GM19455 (cell line): ENCODE results near the gene SCEL.

Source experiments
- ATAC-seq: cut with Tn5 transposase; IDR thresholded peaks from one replicate; pipeline ENCODE4 v1.9.1; 2021; ENCODE audit not compliant: unreplicated experiment

The SCEL gene

DNA sequence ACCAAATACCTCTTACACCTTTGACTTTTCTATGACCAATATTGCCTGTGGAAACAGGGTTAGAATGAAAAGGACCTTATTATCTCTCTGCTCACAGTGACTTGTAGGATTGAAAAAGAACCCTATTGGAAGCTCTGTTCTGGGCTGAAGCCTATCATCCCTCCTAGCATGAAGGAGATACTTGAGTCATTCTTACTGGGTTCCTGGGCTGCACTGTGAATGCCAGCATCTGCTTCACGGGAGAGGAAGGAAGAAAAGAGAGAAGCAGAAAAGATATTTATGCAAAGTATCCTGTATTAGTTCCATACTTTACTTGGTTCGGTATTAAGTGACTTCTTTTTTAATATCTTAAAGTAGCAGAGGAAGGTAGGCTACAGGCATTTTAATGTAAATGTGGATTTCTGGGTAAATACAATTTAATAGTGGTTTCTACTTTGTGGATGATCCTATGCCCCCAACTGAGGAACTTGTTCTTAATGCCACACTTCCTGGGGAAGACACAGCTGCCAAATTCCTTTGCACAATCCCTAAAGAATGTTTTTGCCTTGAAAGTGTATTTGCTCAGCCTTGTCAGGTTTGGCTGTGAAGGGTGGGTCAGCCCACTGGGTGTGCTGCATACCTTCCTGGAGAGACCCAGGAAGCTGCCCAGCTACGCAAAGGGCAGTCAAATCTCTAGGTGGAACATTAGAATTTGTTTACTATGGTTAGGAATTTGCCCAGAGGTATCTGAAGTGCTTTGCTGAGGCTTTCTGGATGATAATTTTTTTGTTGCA, 13.7 kb upstream of the SCEL start:
- no peak for ATAC-seq

DNA sequence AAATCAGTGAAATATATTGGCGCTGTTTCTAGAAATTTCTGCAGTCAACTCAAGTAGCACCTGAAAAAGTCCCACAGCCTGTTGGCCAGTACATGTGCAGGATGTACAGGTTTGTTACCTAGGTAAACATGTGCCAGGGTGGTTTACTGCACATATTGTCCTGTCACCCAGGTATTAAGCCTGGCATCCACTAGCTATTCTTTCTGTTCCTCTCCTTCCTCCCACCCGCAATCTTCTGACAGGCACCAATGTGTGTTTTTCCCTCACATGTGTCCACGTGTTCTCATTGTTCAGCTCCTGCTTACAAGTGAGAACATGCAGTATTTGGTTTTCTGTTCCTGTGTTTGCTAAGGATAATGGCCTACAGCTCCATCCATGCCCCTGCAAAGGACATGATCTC, 13.1 kb upstream of the SCEL start:
- ATAC-seq, result no peak

DNA sequence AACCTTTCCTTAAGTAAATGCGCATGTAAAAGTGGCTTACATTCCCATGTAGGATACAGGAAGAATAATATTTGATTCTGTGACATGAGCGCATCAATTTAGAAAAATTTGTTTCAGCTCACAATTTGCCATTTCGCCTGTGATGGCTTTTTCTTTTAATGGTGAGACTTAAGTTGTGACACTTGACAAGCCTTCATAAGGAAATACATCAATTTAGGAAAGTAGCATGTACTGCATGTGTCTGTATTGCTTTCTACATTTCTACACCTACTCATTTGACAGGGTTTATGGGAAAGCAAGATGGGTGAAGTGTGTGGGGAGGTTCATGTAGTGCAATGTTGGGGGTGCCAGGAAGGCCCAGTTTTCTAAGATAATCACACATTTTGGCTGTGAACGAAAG, 12.1 kb upstream of the SCEL start:
- ATAC-seq, result no peak

DNA sequence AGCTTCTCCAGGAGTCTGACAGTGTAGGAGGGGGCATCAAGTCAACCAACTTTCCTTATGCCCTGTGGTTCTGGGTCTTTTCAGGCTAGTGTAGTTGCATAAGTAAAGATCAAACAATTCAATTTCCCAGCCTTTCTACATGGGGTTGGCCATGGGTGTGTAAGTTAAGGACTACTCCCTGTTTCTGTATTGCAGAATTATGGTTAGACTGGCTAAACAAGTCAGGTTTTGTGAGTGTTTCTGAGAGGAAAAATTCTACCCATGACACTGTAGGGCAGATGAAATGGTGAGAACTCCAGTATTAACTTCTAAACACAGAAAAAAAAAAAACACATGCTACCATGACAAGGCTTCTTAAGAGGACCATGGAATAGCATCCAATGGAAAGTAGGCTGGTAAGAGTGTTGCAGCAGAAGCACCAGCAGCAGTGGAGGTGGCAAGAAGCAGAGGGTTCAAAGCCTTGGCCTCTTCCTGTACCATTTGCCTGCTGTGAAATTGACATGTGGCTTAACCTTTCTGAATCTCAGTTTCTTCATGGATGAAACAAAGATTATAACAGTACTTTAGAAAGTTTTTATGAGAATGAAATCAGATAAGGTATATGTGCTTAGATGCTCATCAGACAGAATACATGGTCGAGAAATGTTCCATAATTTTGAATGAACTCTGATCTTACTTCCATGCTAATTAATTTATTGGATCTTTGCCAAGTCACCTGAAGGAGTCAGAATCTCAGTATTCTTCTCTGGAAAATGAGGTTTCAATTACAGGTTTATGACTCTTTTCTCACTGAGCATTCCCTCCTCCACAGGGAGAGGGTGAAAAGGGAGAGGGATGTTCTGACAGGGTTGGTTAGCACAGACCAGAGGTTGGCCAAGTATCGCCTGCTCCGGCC, 11.4 kb upstream of the SCEL start:
- peak; percentile 37 for ATAC-seq

DNA sequence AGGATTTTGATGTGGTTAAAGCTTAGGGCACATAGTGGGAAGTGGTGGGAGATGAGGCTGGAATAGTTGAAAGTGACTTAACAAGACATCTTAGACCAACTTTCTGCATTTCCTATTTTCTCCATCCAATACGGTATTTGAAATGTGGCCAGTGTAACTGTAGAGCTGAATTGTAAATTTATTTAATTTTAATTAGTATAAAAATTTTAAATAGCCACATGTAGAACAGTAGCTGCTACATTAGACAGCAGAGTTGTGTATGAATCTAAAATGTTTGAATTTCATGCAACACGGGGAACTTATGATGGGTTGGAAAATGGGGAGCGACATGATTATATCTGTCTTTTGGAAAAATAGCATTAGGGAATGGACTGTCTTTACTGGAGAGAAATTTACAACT, 7.1 kb upstream of the SCEL start:
- ATAC-seq, result no peak

DNA sequence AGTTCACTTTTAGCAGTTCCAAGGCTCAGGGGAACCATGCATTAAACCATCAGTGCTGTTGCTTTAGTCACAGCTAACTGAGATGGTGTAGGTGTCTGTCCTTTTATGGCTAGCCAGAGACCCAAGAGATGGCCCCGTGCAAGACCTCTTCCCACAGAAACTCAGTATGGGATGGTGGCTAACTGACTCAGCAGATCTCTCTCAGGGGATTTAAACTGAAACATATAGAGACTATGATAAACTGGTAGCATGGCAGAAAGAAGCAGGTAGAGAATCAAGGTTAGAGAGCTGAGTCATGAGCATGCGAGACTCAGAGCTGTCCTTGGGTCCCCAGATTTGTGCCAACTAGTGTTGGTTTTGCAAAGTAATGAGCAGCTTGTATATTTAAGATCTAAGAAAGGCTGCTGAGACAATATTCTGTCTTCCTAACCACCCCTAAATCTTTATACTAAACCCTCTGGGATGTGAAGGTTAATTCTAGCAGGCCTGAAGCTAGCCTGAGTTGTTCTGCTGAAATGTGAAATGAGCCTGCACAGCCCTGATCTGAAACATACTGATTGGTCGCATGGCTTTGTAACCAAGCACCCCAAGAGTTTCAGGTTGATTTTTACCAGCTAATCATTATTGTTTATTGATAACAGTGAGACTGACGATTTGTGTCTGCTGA, 6.5 kb upstream of the SCEL start:
- peak; percentile 67 for ATAC-seq

DNA sequence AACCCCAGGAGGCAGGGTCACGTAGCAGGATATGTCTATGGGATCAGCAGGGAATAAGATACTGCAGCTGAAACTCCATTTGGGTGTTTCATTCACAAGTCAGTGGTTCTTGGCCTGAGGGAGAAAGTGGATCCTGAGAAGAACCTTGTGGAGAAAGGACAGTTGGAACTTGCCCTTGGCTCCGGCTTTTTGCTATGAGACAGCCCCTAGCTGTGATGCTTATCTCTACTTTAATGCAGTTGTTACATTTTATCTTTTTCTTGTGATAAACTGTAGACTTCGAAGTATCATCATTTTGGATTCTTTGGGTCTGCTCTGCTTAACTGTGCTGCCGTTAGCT, 6.0 kb upstream of the SCEL start:
- ATAC-seq, result no peak

DNA sequence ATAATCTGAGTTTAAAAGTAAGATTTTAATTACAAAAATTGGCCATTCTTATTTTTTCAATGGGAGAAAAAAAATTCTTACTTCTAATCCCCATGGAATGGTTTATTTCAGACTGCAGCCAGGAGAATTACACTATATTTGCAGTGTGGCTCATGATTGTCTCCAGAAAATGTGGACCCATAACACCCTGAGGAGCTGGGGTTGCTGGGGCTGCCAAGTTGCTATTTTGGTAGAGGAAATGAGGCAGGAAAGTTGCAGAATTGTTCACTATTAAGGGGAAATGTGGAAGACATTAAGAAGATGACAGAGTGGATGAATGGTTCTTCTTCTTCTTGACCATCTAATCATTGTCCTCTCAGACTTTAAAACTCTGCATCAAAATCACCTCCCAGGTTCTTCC, 4.6 kb upstream of the SCEL start:
- no peak for ATAC-seq

DNA sequence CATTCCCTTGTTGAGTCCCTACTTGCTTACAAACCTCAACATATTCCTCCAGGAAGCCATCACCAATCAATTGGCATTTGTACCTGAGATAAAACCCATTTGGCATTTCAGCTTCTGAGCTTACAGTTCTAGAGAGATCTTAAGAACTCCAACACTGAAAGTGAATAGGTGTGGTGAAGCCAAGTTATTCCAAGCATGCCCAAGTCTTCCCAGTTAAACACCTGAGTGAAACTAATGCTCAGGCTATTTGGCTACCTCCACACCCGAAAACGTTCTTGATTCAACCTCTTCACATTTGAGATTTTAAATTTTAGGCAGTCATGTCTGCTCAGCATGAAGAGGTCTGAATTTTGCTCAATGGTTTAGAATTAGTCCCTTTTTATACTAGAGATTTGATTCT, 2.5 kb upstream of the SCEL start:
- ATAC-seq, result no peak

DNA sequence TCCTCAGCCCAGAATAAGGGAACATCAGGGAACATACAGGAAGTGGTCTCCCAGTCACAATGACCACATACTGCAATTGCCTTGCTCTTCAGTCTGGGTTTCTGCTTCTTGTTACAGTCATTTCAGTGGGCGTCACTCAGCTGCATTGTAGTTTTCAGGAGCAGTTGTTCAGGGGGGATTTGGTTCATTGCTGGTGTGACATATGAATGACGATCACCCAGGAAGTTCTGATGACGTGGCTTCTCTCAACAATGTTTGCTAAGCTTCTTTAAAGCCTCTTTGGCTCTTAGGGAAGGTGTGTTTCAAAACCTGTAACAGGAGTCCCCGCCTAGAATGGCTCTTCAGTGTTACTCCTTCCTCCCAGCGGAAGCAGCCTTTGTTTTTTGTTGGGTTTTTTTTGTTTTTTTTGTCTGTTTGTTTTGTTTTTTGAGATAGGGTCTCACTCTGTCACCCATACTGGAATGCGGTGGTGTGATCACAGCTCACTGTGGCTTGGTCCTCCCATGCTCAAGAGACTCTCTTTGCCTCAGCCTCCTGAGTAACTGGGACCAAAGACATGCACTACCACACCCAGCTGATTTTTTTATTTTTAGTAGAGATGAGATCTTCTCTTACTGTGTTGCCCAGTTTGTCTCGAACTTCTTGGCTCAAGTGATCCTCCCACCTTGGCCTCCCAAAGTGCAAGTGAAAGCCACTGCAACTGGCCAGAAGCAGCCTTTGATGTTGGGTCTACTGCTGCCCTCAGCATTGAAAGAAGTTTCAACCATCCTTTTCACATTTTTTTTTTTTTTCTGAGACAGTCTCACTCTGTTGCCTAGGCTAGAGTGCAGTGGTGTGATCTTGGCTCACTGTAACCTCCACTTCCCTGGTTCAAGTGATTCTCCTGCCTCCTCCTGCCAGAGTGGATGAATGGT, 1.4 kb upstream of the SCEL start:
- ATAC-seq, result no peak

DNA sequence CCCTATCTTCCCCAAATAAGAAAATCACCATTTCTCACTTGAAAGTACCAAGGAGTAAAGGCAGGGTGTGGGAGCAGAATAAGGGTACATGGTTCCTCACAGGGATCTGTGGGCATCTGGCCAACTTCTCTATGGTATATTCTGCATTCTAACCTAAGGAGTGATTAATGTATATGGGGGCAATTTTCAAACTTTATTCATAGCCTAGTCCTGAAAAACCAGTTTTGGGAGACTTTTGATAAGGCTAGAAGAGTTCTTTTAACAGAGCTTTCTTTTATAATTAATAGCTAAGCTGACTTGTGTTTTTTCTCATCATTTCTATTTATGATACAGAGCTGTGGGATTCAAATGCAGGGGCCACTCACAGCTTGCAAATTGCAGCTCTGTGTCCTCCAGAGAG, 852 bp downstream of the SCEL start:
- ATAC-seq, result no peak

DNA sequence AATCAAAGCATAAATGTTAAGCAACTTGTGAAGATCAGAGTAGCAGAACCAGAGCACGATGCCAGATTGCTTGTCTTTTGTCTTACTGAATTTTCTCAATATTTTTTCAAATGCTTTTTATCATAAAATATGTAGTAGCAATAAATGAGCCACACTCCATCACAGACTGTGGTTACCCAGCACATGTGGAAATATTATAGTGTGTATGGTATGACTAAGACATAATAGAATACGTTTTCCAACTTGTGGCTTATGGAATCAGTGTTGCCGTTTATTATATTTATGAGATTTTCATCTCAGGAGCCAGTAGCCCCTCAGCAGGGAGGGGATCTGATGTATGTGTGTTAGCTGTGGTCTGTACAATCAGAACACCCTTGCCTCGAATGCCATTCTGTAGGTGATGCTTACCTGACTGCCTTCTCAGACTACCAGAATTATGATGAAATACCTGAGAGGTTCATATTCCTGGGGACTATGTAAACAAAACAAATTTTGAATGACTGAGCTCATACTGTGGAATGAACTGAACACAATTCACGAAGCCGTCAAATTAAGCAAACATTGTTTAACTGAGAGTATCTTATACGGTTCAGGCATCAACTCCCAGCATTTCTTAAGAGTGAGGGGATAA, 1.9 kb downstream of the SCEL start:
- ATAC-seq, result no peak

DNA sequence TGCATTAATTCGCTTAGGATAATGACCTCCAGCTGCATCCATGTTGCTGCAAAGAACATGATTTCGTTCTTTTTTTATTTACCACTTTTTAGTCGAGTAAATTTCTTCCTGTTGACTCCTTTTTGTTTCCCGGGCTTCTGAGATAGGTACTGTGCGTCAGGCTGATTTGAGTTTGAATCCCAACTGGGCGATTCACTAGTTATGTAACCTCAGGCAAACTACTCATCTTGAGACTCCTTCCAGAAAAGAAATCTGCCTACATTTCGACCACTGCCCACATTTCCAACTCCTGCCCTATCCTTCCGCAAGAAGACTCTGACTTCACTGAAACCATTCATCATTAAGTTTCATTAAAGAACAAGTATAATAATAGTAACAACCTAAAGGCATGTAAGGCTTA, 8.2 kb downstream of the SCEL start:
- ATAC-seq, result no peak

DNA sequence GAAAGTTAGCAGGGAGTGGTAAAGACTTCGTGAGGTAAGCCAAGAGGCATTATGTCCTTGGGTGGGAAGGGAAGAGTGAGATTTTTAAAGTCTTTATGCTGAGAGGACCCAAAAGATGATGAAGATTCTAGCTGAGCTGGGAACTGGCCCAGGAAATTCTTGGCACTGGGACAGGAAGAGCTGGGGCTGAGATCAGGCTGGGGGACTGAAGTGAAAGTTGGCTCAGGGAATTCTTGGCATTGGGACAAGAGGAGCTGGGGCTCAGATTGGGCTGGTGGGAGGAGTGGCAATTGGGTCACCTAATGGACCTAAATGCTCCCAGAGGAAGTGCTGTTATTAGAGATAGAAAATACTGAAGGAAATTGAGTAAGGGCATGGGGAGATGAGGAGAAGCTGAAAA, 8.8 kb downstream of the SCEL start:
- no peak for ATAC-seq

DNA sequence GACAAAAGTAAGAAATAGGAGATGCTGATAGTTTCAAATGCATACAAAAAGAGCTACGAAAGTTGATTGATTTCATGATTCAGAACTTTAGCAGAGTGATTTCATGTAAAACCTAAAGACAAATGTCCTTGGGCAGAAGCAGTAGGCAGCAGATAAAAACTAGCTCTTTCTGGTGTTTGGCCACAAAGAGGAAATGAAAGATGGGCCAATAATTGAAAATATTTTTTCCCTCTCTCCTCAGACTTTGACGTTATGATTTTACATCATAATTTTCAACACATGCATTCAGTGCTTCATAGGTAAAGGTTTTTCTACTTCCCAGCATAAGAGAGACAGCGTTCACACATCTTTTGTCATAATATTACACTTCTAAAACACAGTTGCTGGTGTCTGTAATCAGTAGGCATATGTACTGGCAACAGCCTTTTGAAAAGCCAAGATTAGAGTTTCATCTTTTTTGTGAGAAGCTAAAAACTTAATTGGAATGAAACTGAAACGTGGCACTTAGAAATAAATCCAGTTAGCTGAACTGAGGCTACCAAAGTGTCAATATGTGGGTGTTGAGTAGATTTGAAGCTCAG, 9.3 kb downstream of the SCEL start:
- ATAC-seq, result no peak

DNA sequence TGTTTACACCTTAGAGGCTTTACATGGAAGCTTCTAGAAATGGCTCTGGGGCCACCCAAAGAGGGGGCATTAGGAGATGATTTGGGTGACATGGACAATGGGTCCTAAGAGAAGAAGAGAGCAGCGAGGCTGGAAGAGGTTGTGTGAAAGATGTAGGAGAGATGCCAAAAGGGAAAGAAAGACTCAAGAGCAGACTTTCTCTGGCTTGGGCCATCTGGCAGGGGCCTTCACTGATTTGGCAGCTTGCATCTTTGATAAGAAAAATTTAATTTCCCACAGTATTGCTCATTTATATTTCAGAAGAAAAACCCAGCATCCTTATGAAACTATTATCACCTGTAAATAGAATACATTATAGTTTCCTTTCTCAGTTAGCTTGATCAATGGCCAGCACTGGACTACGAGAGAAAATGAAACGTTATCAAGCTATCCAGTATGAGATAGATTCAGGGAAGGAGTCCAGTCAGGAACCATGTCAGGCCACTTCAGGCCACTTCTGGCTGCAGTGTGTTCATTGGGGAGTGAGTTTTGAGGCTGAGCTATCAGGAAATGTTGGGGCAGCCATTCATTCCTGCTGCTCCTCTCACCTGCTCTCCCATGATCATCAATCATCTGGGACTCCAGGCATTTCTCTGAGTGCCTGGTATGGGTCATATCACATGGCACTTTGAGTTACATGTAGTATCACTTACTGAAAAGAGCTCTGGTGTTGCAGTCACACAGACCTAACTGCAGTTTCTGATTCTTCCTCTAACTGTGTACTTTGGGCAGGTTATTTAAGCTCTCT, 10.3 kb downstream of the SCEL start:
- ATAC-seq, result no peak

DNA sequence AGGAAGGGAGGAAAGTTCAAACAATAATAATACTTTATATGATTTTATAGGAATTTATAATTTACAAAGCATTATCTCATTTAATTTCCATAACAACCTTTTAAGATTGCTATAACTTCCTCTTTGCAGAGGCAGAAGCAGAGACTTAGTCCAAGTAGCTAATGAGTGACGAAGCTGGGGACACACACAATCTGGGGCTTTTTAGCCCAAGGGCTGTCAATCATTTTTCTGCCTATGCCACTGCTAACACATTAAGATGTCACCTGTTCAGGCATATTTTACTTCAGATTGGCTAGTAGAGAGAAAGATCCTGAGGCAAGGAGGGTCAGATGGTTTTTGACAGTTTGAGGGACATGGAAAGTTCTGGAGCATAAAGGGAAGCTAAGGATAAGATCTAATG, 12.6 kb downstream of the SCEL start:
- no peak for ATAC-seq

DNA sequence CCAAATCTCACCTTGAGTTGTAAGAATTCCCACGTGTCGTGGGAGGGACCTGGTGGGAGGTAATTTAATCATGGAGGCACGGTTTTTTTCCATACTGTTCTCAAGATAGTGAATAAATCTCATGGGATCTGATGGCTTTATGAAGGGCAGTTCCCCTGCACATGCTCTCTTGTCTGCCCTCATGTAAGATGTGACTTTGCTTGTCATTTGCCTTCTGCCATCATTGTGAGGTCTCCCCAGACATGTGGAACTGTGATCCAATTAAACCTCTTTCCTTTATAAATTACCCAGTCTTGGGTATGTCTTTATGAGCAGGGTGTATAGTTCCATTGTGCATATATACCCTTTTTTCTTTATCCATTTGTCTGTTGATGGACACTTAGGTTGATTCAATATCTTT, 13.1 kb downstream of the SCEL start:
- ATAC-seq, result no peak

DNA sequence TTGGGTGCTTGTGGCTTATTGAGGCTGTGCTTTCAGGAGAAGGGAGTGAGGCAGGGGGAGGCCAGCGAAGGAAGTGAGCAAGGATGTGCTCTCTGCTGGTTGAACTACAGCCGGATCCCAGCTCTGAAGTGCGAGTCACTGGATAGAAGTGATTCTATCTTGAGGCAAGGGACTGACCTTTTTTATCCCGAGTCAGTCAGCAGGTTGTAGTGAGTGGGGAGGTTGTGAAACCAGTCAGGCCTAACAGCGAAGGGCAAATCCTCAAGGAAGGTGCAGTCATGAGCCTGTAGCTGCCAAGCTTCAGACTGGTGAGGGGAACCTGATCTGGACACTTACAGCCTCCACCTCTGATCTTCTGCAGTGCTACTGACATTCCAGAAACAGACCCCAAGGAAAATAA, 18.6 kb downstream of the SCEL start:
- no peak for ATAC-seq
